T-cell (primary cell): ENCODE measurements around the gene SHISAL1. TPM values are rescaled to one million over a fixed set of nuclear protein-coding genes. Genes with fewer than 3 reads are reported as not detected.

Experiments used
- ATAC-seq, 4 experiments: fragments of 200-7000 bp in 3 of 4; fragments of 150-1000 bp in 1 of 4; cut with Tn5 transposase; replicated peaks in 1 of 4; 1 replicate in 3 of 4; 2 replicates in 1 of 4; pipeline ENCODE4 v1.10.0; 2021; ENCODE audit warnings: moderate library complexity in 3 of 4, mild to moderate bottlenecking in 2 of 4, moderate number of reproducible peaks in 1 of 4
- CTCF ChIA-PET, 2 donors: fragments of 300-600 bp; sonication (Branson Sonifier 250); formaldehyde crosslinking; loops; one replicate each; lab custom pipeline; 2022; ENCODE audit warnings: antibody characterized with exemption in 2 of 2; lab: Charles Lee
- POLR2A ChIA-PET, 2 donors: fragments of 300-600 bp; sonication (Branson Sonifier 250); formaldehyde crosslinking; loops; one replicate each; lab custom pipeline; 2022; ENCODE audit warnings: antibody characterized with exemption in 2 of 2; lab: Charles Lee
- DNase-seq, 35 experiments: peaks; one replicate each; pipeline versions ENCODE4 v3.0.0 to v3.0.0-alpha.2; 2013 to 2023
- H3K27ac ChIP-seq: one replicate; pipeline ENCODE4 v1.5.1; 2013; ENCODE audit warnings: low read length
- H3K27me3 ChIP-seq, 2 experiments: replicated peaks in 1 of 2; 1 replicate in 1 of 2; 2 replicates in 1 of 2; pipeline versions ENCODE4 v1.6.1 to v1.7.0; 2013; ENCODE audit warnings: low read length in 1 of 2, mixed read lengths in 1 of 2; ENCODE audit not compliant: control insufficient read depth in 2 of 2, insufficient read depth in 2 of 2; ENCODE audit errors: extremely low read depth in 1 of 2
- H3K36me3 ChIP-seq, 2 donors: 1 replicate in 1 of 2; 2 replicates in 1 of 2; pipeline versions ENCODE4 v1.6.1 to v1.7.0; 2013; ENCODE audit warnings: low read length in 1 of 2; ENCODE audit not compliant: control insufficient read depth in 2 of 2, insufficient read depth in 1 of 2; ENCODE audit errors: extremely low read depth in 1 of 2
- H3K4me1 ChIP-seq, 2 experiments: 1 replicate in 1 of 2; 2 replicates in 1 of 2; pipeline versions ENCODE4 v1.6.1 to v1.7.0; 2013; ENCODE audit warnings: low read length in 2 of 2, mixed read lengths in 1 of 2; ENCODE audit not compliant: insufficient read depth in 2 of 2, control insufficient read depth in 1 of 2; ENCODE audit errors: extremely low read depth in 1 of 2
- H3K4me3 ChIP-seq, 2 donors: 1 replicate in 1 of 2; 2 replicates in 1 of 2; pipeline versions ENCODE4 v1.5.1 to v1.7.0; 2013; ENCODE audit warnings: mild to moderate bottlenecking in 2 of 2, low read length in 1 of 2, moderate library complexity in 1 of 2; ENCODE audit not compliant: control insufficient read depth in 1 of 2; ENCODE audit errors: extremely low read depth in 1 of 2
- H3K9me3 ChIP-seq: 2 replicates; pipeline ENCODE4 v1.7.0; 2013
- H3K27ac Mint-ChIP-seq, 2 donors: one replicate each; pipeline ENCODE4 v1.8.0; 2020 to 2021; ENCODE audit warnings: mild to moderate bottlenecking in 2 of 2, mixed read lengths in 2 of 2
- H3K27me3 Mint-ChIP-seq, 2 donors: one replicate each; pipeline ENCODE4 v1.8.0; 2021 to 2022; ENCODE audit warnings: mixed read lengths in 2 of 2
- H3K36me3 Mint-ChIP-seq: one replicate; pipeline ENCODE4 v1.8.0; 2021; ENCODE audit warnings: mixed read lengths
- H3K4me1 Mint-ChIP-seq, 3 donors: one replicate each; pipeline ENCODE4 v1.8.0; 2020 to 2022; ENCODE audit warnings: mixed read lengths in 3 of 3, mild to moderate bottlenecking in 1 of 3
- H3K4me3 Mint-ChIP-seq, 3 donors: one replicate each; pipeline ENCODE4 v1.8.0; 2020 to 2022; ENCODE audit warnings: mild to moderate bottlenecking in 3 of 3, mixed read lengths in 3 of 3, moderate library complexity in 3 of 3
- H3K9me3 Mint-ChIP-seq, 3 donors: one replicate each; pipeline ENCODE4 v1.8.0; 2020 to 2022; ENCODE audit warnings: mixed read lengths in 3 of 3
- WGBS: methylation state at CpG from one replicate; pipeline ENCODE4 v1.1.5; 2013; ENCODE audit warnings: missing lambda C conversion rate; ENCODE audit not compliant: insufficient coverage; 5-methylcytosine and 5-hydroxymethylcytosine counted together
- total RNA-seq, 35 experiments: library from RNA in 6 of 35; stranded (reverse) in 6 of 35; fragments of 120-200 nt in 1 of 35; gene quantifications; one replicate each; pipeline versions ENCODE4 v1.2.1 to v1.2.4 and lab custom pipeline; 2013 to 2026

The SHISAL1 gene
- total RNA-seq, 5 donors from 2014 or later (not counting 1 experiment from before 2014, with no cell fraction given): 0.03 to 0.06 TPM; not detected in 3

- Mint-ChIP-seq H3K27ac (no peak overlapping the region), H3K36me3 (no peaks in the 10 kb centered on the region), H3K4me3 (no peak overlapping the region), H3K9me3 (no peaks in the 10 kb centered on the region), H3K4me1 (peaks cover 11 to 15% (median 11%) of the 10 kb centered on the region in 3 donors), H3K27me3 (no peaks in the 10 kb centered on the region)
- no peaks in the 10 kb centered on the region for H3K9me3 ChIP-seq
- H3K27ac ChIP-seq: no peak overlapping the region
- DNase-seq (no peak), ATAC-seq (no peak)
- CTCF ChIA-PET: no interaction called here
- whole genome bisulfite sequencing: 85% methylated on average over 13 of the region's 16 CpGs
- H3K4me3 ChIP-seq: no peak overlapping the region
- H3K4me1 ChIP-seq: peaks cover 6 to 25% of the 10 kb centered on the region in 2 experiments
- peaks cover 0 to 21% of the 10 kb centered on the region in 2 experiments for H3K27me3 ChIP-seq
- H3K36me3 ChIP-seq: no peaks in the 10 kb centered on the region
- POLR2A ChIA-PET: no interaction called here
These were observed 745 bp upstream of the SHISAL1 start for GRCh38 chr22:44313385-44314006.

- no peak overlapping the region for H3K4me3 Mint-ChIP-seq
- CTCF ChIA-PET: no interaction called here
These were observed 938 bp downstream of the SHISAL1 start for GRCh38 chr22:44311855-44312170.

GRCh38 chr22:44311104-44311854 is 1.5 kb downstream of the SHISAL1 start:
- H3K27ac ChIP-seq: no peak overlapping the region
- ChIA-PET POLR2A (no interaction called here), CTCF (no interaction called here)
- Mint-ChIP-seq H3K27ac (no peak overlapping the region), H3K9me3 (no peaks in the 10 kb centered on the region), H3K36me3 (no peaks in the 10 kb centered on the region), H3K4me1 (peaks cover 11 to 15% (median 11%) of the 10 kb centered on the region in 3 donors), H3K27me3 (no peaks in the 10 kb centered on the region), H3K4me3 (no peak overlapping the region)
- H3K9me3 ChIP-seq: no peaks in the 10 kb centered on the region
- H3K36me3 ChIP-seq: no peaks in the 10 kb centered on the region
- H3K27me3 ChIP-seq: peaks cover 0 to 21% of the 10 kb centered on the region in 2 experiments
- 81% methylated on average over 5 of the region's 10 CpGs for WGBS
- H3K4me3 ChIP-seq: no peak overlapping the region
- DNase-seq (no peak), ATAC-seq (no peak)
- H3K4me1 ChIP-seq: peaks cover 6 to 25% of the 10 kb centered on the region in 2 experiments

More at GRCh38 chr22:44311855-44312170, 938 bp downstream of the SHISAL1 start:
- Histone ChIP-seq H3K9me3 (no peaks in the 10 kb centered on the region), H3K4me1 (peaks cover 6 to 25% of the 10 kb centered on the region in 2 experiments), H3K4me3 (no peak overlapping the region), H3K27ac (no peak overlapping the region), H3K27me3 (peaks cover 0 to 21% of the 10 kb centered on the region in 2 experiments), H3K36me3 (no peaks in the 10 kb centered on the region)
- no peak for ATAC-seq
- H3K4me1 Mint-ChIP-seq: peaks cover 11 to 15% (median 11%) of the 10 kb centered on the region in 3 donors
- no peaks in the 10 kb centered on the region for H3K27me3 Mint-ChIP-seq
- no peak for DNase-seq
- POLR2A ChIA-PET: no interaction called here
- WGBS: no CpG with 5 or more reads among the region's 3 CpGs
- no peak overlapping the region for H3K27ac Mint-ChIP-seq
- no peaks in the 10 kb centered on the region for H3K9me3 Mint-ChIP-seq
- no peaks in the 10 kb centered on the region for H3K36me3 Mint-ChIP-seq

- DNase-seq (no peak), ATAC-seq (no peak)
- H3K9me3 Mint-ChIP-seq: no peaks in the 10 kb centered on the region
- Histone ChIP-seq H3K9me3 (no peaks in the 10 kb centered on the region), H3K36me3 (no peaks in the 10 kb centered on the region), H3K4me1 (peaks cover 5 to 15% of the 10 kb centered on the region in 2 experiments), H3K27ac (no peak overlapping the region), H3K27me3 (peaks cover 0 to 21% of the 10 kb centered on the region in 2 experiments), H3K4me3 (no peak overlapping the region)
- no peak overlapping the region for H3K4me3 Mint-ChIP-seq
- H3K27me3 Mint-ChIP-seq: no peaks in the 10 kb centered on the region
- POLR2A ChIA-PET: no interaction called here
- H3K27ac Mint-ChIP-seq: no peak overlapping the region
- peaks cover 5 to 9% (median 6%) of the 10 kb centered on the region in 3 donors for H3K4me1 Mint-ChIP-seq
- CTCF ChIA-PET: no interaction called here
- H3K36me3 Mint-ChIP-seq: no peaks in the 10 kb centered on the region
- WGBS: 83% methylated on average over 7 of the region's 9 CpGs
These were observed 3.1 kb downstream of the SHISAL1 start for GRCh38 chr22:44309647-44310046.

GRCh38 chr22:44309137-44309536 is 3.6 kb downstream of the SHISAL1 start:
- DNase-seq (peak in 1 of 35 experiments; percentile 8), ATAC-seq (no peak)
- Mint-ChIP-seq H3K4me3 (no peak overlapping the region), H3K9me3 (no peaks in the 10 kb centered on the region), H3K36me3 (no peaks in the 10 kb centered on the region), H3K4me1 (peaks cover 0 to 4% (median under 1%) of the 10 kb centered on the region in 3 donors), H3K27ac (no peak overlapping the region), H3K27me3 (no peaks in the 10 kb centered on the region)
- Histone ChIP-seq H3K27ac (no peak overlapping the region), H3K4me3 (no peak overlapping the region), H3K9me3 (no peaks in the 10 kb centered on the region), H3K4me1 (peaks cover 0 to 10% of the 10 kb centered on the region in 2 experiments), H3K36me3 (no peaks in the 10 kb centered on the region), H3K27me3 (peaks cover 0 to 21% of the 10 kb centered on the region in 2 experiments)
- ChIA-PET POLR2A (no interaction called here), CTCF (no interaction called here)
- 66% methylated on average over 8 of the region's 16 CpGs for whole genome bisulfite sequencing

GRCh38 chr22:44307509-44308169 is 5.1 kb downstream of the SHISAL1 start:
- 82% methylated on average over 12 of the region's 20 CpGs for WGBS
- Histone ChIP-seq H3K27me3 (peaks cover 0 to 15% of the 10 kb centered on the region in 2 experiments), H3K9me3 (no peaks in the 10 kb centered on the region), H3K4me1 (no peaks in the 10 kb centered on the region), H3K4me3 (no peak overlapping the region), H3K36me3 (no peaks in the 10 kb centered on the region), H3K27ac (no peak overlapping the region)
- H3K36me3 Mint-ChIP-seq: no peaks in the 10 kb centered on the region
- no peaks in the 10 kb centered on the region for H3K9me3 Mint-ChIP-seq
- ChIA-PET CTCF (no interaction called here), POLR2A (no interaction called here)
- H3K4me1 Mint-ChIP-seq: no peaks in the 10 kb centered on the region
- no peak overlapping the region for H3K4me3 Mint-ChIP-seq
- ATAC-seq (no peak), DNase-seq (no peak)
- H3K27me3 Mint-ChIP-seq: no peaks in the 10 kb centered on the region
- no peak overlapping the region for H3K27ac Mint-ChIP-seq
